Thyroid gland (tissue), 4 donors: ENCODE measurements around the gene HOOK1. TPM values are rescaled to one million over a fixed set of nuclear protein-coding genes. Genes with fewer than 3 reads are reported as not detected.
"Not testable (repeated sequence)": the region's sequence is repeated elsewhere in the genome, so short reads cannot be mapped to it uniquely, and the experiment has no call there.

Experiments used
- DNase-seq, 2 donors: peaks; one replicate each; pipeline ENCODE4 v3.0.0-alpha.2; 2019
- H3K27ac ChIP-seq, 3 donors: fragments of 200-600 bp; sonication (generic); 1 replicate in 2 of 3; 2 replicates in 1 of 3; pipeline ENCODE4 v1.5.1; 2016 to 2019; ENCODE audit warnings: mild to moderate bottlenecking in 1 of 3, moderate library complexity in 1 of 3
- H3K27me3 ChIP-seq: fragments of 200-600 bp; sonication (generic); one replicate; pipeline ENCODE4 v1.5.1; 2019
- H3K36me3 ChIP-seq, 2 donors: fragments of 200-600 bp; sonication (generic); one replicate each; pipeline ENCODE4 v1.5.1; 2016 to 2019
- H3K4me1 ChIP-seq, 2 donors: fragments of 200-600 bp; sonication (generic); one replicate each; pipeline ENCODE4 v1.5.1; 2017 to 2019
- H3K4me3 ChIP-seq, 3 donors: fragments of 200-600 bp; sonication (generic); replicated peaks in 1 of 3; 1 replicate in 2 of 3; 2 replicates in 1 of 3; pipeline ENCODE4 v1.5.1; 2016; ENCODE audit warnings: mild to moderate bottlenecking in 1 of 3
- H3K9me3 ChIP-seq: fragments of 200-600 bp; sonication (generic); one replicate; pipeline ENCODE4 v1.5.1; 2017
- POLR2A ChIP-seq, 2 donors: fragments of 450-650 bp; IDR thresholded peaks; one replicate each; pipeline ENCODE4 v1.6.1; 2017; ENCODE audit warnings: antibody characterized with exemption in 2 of 2, mild to moderate bottlenecking in 2 of 2, moderate library complexity in 1 of 2
- WGBS, 2 donors: methylation state at CpG; one replicate each; pipeline ENCODE4 v1.1.5; 2017; 5-methylcytosine and 5-hydroxymethylcytosine counted together
- intact Hi-C: fragments of 100-400 bp; cut with DNase I; formaldehyde crosslinking; loops from one replicate; pipeline ENCODE4 v1.15.1; 2023
- total RNA-seq, 4 donors: library from RNA; depleted of rRNA; stranded (reverse); fragments of >200 nt; gene quantifications; one replicate each; pipeline ENCODE4 v1.2.3, GENCODE V29; 2016
- TF ChIP-seq, protein P1 (sequence below), 6 experiments: fragments of 200-600 bp in 3 of 6; fragments of 450-650 bp in 3 of 6; sonication (generic) in 3 of 6; IDR thresholded peaks; one replicate each; pipeline ENCODE4 v1.5.1; 2016 to 2019; ENCODE audit warnings: antibody characterized with exemption in 6 of 6, mild to moderate bottlenecking in 2 of 6, inconsistent platforms in 1 of 6, moderate library complexity in 1 of 6

Gene HOOK1
- total RNA-seq, 4 donors from 2014 or later, result 13.2 to 38.3 (median 31.3) TPM

DNA sequence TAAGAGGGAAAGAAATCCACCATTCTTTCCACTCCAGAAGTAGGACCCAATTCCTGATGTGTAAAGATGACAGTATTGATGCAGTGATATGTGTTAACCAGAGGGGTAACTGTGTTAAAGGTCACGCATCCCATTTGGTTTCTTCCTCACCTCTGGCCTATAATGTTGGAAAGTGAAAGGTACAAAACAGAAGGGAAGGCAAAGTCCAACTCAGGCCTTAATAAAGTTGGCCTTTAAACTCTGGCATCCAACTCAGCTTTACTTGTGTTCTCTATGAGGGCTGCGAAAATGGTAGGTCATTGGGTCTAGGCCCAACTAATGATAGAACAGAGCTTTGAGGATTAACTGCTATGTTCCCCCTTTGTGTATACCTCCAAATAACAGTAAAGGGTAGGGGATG, 93.9 kb downstream of the HOOK1 start:
- no peak for DNase-seq
- Histone ChIP-seq H3K9me3 (no peaks in the 10 kb centered on the region), H3K4me3 (no peak overlapping the region), H3K27me3 (no peaks in the 10 kb centered on the region), H3K36me3 (no peaks in the 10 kb centered on the region), H3K4me1 (no peaks in the 10 kb centered on the region), H3K27ac (no peak overlapping the region)
- intact Hi-C loops, result no loop called here
- 98 to 100% methylated on average over 2 of the region's 2 CpGs for WGBS, 2 donors
- TF ChIP-seq, protein P1, sequence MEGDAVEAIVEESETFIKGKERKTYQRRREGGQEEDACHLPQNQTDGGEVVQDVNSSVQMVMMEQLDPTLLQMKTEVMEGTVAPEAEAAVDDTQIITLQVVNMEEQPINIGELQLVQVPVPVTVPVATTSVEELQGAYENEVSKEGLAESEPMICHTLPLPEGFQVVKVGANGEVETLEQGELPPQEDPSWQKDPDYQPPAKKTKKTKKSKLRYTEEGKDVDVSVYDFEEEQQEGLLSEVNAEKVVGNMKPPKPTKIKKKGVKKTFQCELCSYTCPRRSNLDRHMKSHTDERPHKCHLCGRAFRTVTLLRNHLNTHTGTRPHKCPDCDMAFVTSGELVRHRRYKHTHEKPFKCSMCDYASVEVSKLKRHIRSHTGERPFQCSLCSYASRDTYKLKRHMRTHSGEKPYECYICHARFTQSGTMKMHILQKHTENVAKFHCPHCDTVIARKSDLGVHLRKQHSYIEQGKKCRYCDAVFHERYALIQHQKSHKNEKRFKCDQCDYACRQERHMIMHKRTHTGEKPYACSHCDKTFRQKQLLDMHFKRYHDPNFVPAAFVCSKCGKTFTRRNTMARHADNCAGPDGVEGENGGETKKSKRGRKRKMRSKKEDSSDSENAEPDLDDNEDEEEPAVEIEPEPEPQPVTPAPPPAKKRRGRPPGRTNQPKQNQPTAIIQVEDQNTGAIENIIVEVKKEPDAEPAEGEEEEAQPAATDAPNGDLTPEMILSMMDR (IDR thresholded peaks at IDR 0.05), result no peak
- TF ChIP-seq POLR2A (IDR thresholded peaks at IDR 0.05), result no peak

DNA sequence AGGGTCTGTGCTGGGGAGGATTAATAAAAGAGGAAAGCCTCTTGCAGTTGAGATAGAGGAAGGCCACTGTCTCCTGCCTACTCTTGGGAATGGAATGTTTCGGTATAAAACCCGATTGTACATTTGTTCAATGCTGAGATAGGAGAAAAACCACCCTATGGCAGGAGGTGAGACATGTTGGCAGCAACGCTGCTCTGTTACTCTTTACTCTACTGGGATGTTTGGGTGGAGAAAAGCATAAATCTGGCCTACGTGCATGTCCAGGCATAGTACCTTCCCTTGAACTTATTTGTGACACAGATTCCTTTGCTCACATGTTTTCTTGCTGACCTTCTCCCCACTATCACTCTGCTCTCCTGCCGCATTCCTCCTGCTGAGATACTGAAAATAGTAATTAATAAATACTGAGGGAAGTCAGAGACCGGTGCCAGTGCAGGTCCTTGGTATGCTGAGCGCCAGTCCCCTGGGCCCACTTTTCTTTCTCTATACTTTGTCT, 100.1 kb downstream of the HOOK1 start:
- DNase-seq, H3K9me3 ChIP-seq, H3K27ac ChIP-seq, H3K36me3 ChIP-seq, intact Hi-C loops, H3K27me3 ChIP-seq, H3K4me3 ChIP-seq, H3K4me1 ChIP-seq: not testable (repeated sequence)
- WGBS, 2 donors, result 92 to 94% methylated on average over 7 of the region's 7 CpGs

DNA sequence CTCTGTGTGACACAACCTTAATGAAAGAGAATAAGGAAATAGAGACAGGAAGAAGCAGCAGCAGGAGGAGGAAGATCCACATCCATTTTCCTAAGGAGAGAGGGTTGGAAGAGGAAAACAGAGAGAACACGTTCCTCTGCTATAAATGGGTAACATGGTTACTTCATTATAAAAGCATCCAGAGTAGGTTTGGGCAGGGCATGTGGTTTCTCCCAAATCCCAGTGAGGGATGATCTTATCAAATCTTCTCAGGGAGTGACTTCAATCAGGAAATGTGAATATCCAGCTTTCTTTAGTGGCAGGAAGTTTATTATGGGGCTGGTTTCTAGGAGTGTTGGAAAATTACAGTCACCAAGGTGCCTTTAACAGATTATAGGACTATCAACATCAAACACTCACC, 100.8 kb downstream of the HOOK1 start:
- TF ChIP-seq, protein P1 (IDR thresholded peaks at IDR 0.05), result no peak
- H3K9me3 ChIP-seq, result no peaks in the 10 kb centered on the region
- DNase-seq, result no peak
- no peaks in the 10 kb centered on the region for H3K27me3 ChIP-seq
- intact Hi-C loops, result no loop called here
- no peak overlapping the region for H3K4me3 ChIP-seq
- no peak overlapping the region for H3K27ac ChIP-seq
- no peaks in the 10 kb centered on the region for H3K36me3 ChIP-seq
- whole genome bisulfite sequencing, 2 donors, result 64 to 71% methylated on average over 1 of the region's 1 CpG
- H3K4me1 ChIP-seq, result no peaks in the 10 kb centered on the region

DNA sequence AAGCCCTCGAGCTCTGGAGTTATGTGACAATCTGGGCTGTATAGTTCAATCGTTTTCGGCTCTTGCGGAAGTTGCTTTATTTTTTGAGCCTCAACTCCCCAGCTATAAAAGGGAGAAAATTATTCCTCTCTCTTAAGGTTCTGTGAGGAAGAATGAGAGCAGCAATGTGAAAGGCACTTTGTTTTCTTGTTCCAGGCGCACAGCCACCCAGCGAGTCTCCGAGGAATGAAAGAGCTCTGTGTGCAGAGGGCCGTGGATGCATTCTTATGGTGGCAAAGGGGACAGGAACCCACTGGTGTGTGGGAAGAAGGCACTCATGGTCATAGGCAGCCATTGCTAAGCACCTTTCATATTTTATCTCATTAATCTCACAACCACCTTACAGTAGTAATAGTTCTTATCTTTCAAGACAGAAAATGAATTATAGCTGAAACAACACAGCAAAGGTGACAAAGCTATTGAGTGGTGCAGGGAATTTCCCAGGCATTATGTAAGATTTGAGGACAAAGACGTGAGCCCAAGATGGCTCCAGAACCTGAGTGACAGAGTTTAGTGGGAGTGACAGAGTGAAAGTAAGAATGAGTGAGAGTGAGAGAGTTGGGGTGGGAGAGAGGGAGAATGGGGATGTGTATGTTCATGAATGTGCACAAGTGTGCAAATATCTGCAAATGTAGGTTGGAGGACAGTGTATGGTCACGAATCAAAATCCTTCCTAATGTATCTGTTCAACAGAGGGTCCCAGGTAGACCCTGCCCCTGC, 102.5 kb downstream of the HOOK1 start:
- DNase-seq, result no peak
- Histone ChIP-seq H3K27ac (no peak overlapping the region), H3K4me3 (no peak overlapping the region), H3K36me3 (no peaks in the 10 kb centered on the region), H3K9me3 (no peaks in the 10 kb centered on the region), H3K27me3 (no peaks in the 10 kb centered on the region), H3K4me1 (no peaks in the 10 kb centered on the region)
- intact Hi-C loops, result no loop called here
- TF ChIP-seq, protein P1 (IDR thresholded peaks at IDR 0.05), result no peak
- no peak for TF ChIP-seq POLR2A (IDR thresholded peaks at IDR 0.05)
- WGBS, 2 donors, result 87 to 88% methylated on average over 10 of the region's 10 CpGs

DNA sequence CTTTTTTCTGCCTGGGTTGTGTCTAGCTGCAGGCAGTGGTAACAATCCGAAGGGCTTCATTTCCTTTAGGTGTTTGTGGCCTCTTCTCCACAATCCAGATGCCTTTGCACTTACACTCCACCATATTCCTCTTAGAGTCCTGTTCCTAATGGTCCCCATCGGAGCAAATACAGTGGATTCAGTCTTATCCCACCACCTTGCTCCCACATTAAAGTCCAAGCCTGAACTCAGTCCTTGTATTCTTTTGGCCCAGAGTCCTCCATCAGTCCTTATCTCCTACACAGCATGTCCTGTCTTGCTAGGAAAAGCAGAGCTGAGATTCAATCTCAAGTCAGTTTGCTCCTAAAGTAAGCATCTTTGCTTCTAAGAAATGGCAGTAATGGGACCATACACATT, 103.0 kb downstream of the HOOK1 start:
- Histone ChIP-seq H3K4me1 (no peaks in the 10 kb centered on the region), H3K36me3 (no peaks in the 10 kb centered on the region), H3K4me3 (no peak overlapping the region), H3K9me3 (no peaks in the 10 kb centered on the region), H3K27ac (no peak overlapping the region), H3K27me3 (no peaks in the 10 kb centered on the region)
- WGBS, 2 donors, result 88 to 95% methylated on average over 2 of the region's 2 CpGs
- intact Hi-C loops, result no loop called here
- TF ChIP-seq POLR2A (IDR thresholded peaks at IDR 0.05), result no peak
- DNase-seq, result no peak

DNA sequence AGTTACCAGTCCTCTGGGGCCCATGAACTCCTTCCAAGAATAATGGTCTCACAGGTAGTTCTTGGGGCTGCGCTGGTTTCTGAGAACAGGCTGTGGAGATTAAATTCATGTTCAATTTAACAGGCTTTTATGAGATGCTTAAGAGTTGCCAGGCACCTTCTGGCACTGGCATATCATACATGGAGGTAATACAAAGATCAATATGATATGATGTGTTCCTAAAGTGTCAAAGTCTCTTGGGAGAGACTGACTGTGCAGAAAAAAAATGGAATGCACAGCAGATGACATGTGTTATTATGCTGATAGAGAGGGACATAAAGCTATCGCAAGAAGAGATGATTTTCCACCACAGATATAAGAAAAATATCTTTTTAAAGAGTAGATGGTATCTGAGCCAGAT, 105.0 kb downstream of the HOOK1 start:
- no peaks in the 10 kb centered on the region for H3K36me3 ChIP-seq
- no peak overlapping the region for H3K4me3 ChIP-seq
- 66 to 83% methylated on average over 2 of the region's 2 CpGs for WGBS, 2 donors
- H3K4me1 ChIP-seq, result no peaks in the 10 kb centered on the region
- DNase-seq, result no peak
- no peaks in the 10 kb centered on the region for H3K9me3 ChIP-seq
- intact Hi-C loops, result no loop called here
- H3K27me3 ChIP-seq, result no peaks in the 10 kb centered on the region
- no peak overlapping the region for H3K27ac ChIP-seq
- TF ChIP-seq, protein P1 (IDR thresholded peaks at IDR 0.05), result no peak
- TF ChIP-seq POLR2A (IDR thresholded peaks at IDR 0.05), result no peak

DNA sequence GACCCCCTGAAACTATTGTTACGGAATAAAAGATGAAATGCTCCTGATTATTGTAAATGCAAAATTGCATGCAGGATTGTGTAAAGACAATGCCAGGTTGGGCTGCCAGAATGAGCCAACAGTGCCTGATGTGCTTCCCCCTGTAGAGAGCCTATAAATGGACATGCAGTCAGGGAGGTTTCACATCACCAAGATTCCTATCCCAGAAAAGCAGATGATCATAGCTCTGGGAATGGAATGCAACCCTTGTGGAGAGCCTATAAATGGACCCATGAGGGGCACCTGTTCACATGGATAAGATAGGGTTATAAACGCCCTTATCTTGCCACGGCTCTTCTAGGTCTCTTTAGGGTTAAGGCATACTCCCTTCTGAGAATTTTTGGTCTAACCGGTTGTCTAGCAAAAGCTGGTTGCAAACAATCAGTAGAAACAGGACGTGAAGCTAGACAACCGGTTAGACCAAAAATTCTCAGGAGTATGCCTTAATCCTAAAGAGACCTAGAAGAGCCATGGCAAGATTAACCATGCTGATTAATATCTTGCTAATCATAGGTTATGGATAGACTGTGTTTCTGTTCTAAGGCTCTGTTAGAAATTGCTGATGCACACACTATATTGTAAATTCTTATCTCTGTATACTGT, 106.6 kb downstream of the HOOK1 start:
- H3K4me1 ChIP-seq, DNase-seq, intact Hi-C loops, H3K9me3 ChIP-seq, H3K27me3 ChIP-seq, H3K4me3 ChIP-seq, H3K36me3 ChIP-seq, H3K27ac ChIP-seq: not testable (repeated sequence)
- 88 to 92% methylated on average over 6 of the region's 6 CpGs for WGBS, 2 donors
